HG03565 (cell line): Measurements from ENCODE around the gene SCFD2.
A peak's percentile ranks its signal among the peaks of the same experiment; 100 is the strongest.

Experiments used
- ATAC-seq: cut with Tn5 transposase; IDR thresholded peaks from one replicate; pipeline ENCODE4 v1.9.1; 2021; ENCODE audit warnings: mild to moderate bottlenecking, moderate library complexity; ENCODE audit not compliant: unreplicated experiment

SCFD2 gene

DNA sequence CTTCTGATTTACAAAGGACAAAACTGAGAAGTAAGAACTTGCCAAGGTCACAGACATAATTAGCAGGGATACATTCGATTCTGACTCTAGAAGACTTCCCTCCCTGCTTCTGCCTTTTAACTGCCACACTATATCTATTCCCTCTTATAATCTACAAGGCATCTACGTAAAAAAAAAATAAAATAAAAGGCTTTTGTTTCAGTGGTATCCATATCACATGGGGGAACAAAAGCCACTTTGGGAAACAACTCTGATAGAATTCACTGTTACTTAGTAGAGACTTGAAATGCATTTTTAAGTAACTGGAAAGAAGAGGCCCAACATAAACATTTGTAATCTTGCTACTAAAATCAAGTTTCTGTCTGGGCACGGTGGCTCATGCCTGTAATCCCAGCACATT lies 247.2 kb downstream of the SCFD2 start:
- ATAC-seq: no peak

DNA sequence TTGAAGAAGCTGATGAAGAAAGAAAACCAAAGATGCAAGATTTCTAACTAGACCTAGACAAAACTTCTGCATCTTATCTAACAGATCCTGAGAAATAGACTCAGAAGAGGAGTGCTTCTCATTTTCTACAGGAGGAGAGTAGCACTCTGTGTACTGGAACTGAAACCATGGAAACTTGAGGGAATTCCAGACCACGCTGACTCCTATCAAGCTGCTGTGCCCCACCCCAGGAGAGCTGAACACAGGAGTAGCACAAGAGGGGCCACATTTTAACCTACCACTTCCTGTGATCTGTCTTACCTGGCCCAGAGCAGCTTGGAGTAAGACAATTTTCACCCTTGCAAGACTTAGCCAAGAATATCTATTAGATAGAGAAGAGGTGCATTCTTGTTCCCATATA lies 248.9 kb downstream of the SCFD2 start:
- ATAC-seq: no peak

DNA sequence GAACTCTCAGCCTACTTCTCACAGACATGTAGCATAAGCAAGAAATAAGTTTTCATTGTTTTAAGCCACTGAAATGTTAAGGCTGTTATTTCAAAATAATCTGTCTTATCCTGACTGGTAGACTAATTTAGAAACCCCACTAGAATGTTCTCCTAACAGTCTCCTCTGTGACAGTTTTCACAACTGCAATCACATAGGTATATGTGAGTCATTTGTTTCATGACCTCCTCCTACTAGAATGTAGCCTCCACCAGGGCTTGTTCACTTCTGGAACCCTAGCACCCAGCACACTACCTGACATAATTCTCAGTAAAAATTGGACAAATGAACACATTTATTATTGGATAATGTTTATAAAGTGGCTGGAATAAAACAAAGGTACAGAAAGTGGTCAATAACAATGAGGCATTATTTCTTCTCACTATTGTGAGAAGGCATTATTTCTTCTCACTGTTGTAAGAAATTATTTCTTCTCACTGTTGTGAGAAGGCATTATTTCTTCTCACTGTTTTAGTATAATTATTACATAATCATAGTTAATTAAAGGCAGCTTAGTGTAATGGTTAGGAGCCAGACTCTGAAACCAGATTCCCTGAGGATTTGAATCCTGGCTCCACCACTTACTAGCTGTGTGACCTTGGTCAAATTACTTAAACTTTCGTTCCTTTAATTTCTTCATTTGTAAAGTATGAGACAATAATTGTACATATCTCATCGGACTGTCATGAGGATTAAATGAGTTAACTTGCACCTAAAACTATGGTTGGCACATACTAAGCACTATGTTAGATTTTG lies 252.2 kb downstream of the SCFD2 start:
- peak; percentile 70 for ATAC-seq

DNA sequence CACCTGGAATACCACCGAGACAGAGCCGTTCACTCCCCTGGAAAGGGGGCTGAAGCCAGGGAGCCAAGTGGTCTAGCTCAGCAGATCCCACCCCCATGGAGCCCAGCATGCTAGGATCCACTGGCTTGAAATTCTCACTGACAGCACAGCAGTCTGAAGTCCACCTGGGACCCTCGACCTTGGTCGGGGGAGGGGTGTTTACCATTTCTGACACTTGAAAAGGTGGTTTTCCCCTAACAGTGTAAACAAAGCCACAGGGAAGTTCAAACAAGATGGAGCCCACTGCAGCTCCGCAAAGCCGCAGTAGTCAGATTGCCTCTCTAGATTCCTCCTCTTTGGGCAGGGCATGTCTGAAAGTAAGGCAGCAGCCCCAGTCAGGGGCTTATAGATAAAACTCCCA lies 260.5 kb downstream of the SCFD2 start:
- ATAC-seq: no peak

DNA sequence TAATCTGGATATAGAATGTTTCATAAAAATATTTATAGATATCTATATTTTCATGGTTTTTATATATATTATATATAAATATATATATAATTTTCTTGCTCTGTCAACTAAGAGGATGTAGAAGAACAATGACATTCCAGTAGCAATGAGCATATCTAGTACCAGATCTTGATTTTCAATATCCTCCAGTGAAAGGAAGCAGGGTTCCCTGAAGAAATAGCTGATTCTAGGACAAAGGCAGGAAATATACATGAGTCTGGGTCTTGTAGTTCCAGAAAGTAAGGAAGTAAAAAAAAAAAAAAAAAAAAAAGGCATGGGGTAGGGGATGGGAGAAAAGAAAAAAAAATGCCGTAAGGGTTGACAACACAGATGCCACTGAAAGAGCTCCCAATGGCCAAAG lies 262.4 kb downstream of the SCFD2 start:
- ATAC-seq: no peak

DNA sequence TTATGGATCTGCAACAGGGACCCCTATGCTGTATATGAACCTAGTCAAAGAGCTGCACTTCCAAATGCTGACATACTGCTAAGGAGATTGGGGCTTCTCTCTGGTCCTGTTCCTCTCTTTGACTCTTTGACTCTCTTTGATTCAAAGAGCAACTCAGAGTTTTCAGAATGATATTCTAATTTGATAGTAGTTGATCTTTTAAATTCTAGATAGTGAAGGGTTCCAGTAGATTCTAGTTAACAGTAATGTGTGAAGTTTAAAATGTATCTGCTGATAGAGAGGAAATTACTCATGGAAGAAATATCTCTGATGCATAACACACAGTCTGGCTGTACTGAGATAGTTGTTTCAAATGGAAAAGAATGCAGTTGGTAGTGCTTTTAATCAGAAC lies 264.7 kb downstream of the SCFD2 start:
- no peak for ATAC-seq

DNA sequence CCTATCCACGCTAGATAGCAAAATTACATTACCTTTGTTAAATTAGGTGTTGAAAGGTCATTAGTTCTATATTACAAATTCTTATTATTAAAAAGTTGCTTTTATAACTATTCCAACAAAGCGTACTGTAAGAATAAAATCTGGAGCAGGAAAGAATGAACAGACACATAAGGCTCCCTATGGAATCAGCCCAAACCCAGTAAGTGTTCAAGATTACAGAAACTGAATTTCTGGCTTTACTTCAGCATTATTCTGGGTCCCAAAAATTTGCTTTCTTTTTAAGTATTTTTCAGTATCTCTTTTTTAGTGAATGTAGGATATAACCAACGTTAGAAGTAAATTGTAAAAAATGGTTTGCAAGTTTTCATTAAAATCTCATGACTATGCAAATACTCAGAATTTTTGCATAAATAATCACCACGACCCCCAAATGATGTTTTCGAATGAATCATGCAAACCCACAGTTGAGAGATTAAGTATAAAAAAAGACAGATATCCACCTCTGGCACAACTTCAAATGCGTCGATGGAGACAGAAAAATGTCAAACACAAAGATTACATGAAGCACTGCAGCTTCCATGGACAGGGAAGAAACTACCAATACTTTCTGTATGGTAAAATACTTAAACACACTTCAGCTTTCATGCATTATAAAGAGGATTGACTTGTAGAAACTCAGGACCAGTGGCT lies 265.2 kb downstream of the SCFD2 start:
- no peak for ATAC-seq

DNA sequence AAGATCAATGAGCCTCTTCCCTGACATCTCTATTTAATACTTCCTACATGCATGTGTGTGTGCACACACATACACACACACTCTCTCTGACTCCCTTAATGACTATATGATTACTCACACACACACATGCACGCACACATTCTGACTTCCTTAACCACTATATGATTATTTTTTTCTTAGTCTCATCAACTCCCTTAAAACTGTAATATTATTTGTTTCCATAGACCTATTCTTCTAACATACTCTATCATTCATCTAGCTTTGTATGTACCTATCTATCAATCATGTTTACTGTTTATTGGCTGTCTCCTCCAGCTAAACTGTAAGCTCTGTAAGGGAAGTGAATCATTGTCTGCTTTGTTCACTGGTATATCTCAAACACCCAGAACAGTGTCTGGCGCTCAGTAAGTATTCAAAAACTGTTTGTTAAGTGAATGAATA lies 267.2 kb downstream of the SCFD2 start:
- no peak for ATAC-seq

DNA sequence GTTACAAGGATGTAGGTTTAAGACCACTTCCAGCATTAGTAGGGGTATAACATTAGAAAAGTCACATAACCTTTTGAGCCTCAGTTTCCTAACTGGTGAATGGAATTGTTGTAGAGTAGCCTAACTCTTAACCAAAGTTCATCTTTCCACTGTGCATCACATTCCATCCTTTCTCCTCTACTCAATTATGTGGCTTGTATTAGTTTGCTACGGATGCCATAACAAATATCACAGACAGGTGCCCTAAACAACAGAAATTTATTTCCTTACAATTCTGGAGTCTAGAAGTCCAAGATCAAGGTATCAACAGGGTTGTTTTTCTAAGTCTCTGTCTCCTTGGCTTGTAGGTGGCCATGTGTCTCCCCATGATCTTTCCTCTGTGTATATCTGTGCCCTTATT lies 271.8 kb downstream of the SCFD2 start:
- no peak for ATAC-seq

DNA sequence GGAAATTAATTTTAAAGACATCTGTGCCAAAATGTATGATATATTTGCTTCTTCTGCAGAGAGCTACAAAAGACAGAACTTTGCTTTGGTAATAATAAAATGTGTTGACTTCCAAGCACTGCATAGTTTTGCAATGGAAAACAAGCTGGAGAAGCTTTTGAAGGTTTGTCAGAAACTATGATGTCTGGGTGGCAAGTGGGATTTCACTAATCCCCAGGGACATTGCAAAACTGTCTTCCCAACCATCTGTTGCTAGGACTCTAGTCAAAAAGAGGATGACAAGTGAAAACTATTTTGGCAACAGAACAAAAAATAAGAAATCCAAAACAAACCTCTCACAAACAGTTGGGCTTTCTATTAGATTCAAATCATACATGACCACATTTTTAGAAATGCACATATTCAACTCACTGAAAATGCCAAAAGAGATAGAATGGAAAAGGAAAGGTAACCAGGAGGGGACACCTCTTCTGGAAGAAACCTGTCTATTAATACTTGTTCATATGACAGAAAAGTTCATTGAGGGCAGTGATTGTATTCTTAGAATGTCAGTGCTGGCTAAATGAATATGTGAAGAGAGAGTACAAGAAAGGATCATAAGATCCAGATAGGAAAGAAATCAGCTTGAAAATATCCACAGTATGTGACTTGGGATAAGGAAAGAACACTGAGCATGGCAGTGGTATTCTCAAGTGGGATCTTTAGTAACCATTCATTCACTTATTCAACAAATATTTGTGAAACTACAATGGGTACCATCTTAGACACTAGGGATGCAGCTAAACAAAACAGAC lies 275.7 kb downstream of the SCFD2 start:
- ATAC-seq: no peak

DNA sequence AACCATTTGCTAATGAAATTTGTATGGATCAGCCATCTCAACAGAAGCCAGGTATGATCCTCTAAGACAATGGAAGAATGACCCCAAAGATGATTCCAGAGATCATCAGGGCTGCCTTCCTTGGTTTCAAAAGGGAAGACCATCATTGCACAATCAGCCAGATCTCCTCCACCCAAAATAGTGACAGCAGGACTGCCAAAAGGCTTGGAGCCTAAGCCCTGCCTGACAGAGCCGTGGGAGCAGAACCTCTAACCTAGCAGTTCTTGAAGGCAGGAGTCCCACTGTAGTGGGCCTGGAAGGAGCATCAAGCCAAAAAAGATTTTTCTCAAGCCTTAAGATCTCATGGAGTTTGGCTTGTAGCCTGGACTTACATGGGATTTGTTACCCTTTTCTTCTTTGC lies 277.7 kb downstream of the SCFD2 start:
- no peak for ATAC-seq

DNA sequence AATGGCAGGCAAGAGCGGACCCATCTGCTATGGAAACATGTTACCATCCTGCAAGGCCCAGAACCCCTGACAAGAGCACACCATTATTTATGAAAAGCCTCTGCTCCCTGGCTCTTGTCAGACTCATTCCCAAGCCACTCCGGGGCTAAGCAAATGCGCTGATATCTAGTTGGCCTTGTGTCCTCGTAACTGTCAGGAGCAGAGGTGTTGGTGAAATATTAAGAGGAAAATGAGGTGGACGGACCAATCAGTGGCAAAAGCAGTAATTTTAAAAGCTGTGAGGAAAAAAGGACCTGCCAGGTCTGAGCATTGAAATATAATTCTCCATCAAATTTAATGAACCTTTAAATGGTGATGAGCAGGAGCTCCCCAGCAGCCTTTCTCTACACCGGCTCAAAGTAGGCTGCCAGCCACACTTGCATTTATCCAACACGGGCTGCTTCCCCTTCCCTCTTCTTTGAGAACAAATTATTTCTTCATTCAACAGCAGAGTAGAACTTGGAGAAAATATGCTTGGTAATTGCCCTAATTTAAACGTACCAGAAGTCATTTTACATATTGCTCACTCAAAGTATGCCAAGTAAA lies 289.4 kb downstream of the SCFD2 start:
- no peak for ATAC-seq

DNA sequence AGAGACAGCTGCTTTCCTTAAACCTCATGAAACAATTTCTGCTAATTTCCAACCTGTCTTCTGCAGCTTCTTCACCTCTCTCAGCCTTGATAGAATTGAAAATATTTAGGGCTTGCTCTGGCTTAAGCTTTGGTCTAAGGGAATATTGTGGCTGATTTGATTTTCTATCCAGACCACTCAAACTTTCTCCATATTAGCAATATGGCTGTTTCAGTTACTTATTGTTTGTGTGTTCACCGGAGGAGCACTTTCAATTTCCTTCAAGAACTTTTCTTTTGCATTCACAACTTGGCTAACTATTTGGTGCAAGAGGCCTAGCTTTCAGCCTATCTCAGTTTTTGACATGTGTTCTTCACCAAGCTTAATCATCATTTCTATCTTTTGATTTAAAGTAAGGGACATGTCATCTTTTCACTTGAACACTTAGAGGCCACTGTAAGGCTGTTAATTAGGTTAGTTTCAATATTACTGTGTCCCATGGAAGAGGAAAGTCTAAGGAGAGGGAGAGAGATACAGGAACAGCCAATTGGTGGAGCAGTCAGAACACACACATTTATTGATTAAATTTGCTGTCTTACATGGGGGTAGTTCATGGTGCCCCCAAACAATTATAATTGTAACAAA lies 290.6 kb downstream of the SCFD2 start:
- ATAC-seq: no peak

DNA sequence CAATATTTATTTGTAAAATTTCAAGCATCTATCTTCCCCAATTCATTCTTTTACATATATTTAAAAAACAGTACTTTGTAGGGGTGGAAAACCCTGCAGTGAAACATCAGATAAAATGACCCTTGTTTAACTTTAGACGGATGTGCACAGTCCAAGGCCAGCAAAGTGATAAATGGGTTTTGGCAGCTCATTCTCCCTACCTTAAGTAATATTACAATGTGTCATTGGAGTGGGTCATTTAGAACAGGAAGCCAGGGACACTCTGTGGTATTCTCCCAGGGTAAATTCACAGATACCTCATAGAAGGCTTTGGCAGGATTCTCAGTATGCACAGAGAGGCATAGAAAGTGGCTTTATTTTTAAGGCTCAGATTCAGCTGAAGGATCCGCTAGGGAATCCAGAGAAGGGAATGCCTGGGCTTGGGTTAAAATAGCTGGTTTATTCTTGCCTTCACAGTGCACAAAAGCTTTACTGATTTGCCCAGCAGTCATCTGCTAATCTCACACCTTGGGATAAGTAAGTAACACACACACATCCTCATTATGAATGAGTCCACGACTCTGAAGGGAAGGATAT lies 297.0 kb downstream of the SCFD2 start:
- no peak for ATAC-seq

DNA sequence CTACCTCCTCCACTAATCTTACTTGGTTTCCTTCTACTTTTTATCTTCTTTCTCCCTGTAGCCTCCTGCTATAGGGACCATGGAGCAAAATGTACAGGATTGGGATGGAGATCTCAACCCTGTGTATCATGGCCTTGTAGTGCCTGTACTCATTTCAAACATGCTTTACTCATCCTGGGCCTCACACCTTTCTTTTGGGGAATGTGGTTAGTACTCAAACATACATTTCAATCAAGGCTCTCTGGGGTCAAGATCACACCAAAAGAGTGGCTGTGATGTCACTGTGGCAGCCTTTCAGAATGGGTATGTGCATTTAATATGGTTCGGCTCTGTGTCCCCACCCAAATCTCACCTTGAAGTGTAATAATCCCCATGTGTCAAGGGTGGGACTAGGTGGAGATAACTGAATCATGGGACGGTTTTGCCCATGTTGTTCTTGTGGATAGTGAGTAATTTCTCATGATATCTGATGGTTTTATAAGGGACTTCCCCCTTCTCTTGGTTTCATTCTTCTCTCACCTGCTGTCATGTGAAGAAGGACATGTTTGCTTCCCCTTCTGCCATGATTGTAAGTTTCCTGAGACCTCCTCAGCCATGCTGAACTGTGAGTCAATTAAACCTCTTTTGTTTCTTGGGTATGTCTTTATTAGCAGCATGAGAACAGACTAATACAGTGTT lies 298.6 kb downstream of the SCFD2 start:
- ATAC-seq: no peak

DNA sequence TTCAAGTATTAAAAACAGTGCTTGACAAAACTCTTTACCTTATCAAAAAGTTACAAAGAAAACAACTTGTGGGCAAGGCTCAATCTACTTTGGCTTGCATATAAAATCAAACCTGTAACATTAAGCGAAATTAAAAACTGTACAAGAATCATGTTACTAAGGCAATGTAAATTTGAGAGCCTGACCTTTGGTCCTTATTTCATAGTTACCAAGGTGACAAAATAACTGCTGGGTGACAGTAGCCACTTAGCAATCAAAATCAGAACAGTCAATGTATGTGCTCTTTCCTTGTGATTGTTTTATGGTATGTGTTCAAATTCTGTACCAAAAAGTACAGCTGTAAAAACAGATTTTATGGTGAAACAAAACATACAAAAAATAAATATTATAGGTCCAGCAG lies 299.7 kb downstream of the SCFD2 start:
- no peak for ATAC-seq

DNA sequence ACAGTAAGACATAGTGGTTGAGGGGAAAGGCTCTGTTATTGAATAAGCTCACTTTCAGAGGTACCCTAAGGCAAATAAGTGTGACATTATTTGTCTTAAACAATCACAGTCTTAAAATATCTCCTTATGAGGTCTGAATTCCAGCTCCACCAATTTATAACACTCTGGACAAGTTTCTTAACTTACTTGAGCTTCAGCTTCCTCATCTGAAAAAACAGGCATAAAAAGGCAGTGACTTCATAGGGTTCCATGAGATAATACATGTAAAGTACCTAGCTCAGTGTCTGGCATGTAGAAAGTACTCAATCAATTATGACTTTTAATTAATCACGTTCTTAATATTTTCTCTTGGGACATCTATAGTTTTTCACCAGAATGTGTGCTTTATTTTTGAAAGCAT lies 301.3 kb downstream of the SCFD2 start:
- ATAC-seq: no peak

DNA sequence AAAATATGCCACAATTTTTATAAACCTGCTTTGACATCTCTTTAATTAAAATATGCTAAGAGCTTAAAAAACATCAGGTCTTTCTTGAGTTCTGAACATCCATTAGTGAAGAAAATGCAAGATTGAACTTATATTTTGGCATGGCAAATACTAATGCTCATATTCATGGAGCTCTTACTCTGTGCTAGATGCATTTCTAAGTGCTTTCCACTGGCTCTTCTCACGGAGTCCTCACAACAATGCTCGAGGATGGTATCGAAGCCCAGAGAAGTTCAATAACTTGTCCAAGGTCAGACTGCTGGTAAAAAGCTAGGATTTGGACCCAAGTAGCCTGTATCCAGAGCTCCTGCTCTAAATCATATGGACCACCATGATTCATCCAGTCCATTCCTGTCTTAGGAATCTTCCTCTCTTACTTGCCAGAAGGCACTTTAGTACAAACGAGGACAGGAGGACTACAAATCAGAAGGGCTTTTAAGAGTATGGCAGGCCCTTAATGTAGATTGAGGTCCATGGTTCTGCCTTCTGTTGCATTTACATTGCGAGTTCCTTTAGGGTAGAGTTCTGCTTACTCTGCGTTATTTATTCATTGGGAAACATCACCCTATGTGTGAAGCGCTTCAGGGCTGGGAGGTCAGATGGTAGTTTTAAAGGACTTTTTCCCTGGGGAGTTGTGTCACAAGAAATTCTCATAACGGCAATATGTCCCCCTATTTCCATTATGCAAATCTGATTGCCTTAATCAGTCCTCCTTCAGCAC lies 304.6 kb downstream of the SCFD2 start:
- no peak for ATAC-seq

DNA sequence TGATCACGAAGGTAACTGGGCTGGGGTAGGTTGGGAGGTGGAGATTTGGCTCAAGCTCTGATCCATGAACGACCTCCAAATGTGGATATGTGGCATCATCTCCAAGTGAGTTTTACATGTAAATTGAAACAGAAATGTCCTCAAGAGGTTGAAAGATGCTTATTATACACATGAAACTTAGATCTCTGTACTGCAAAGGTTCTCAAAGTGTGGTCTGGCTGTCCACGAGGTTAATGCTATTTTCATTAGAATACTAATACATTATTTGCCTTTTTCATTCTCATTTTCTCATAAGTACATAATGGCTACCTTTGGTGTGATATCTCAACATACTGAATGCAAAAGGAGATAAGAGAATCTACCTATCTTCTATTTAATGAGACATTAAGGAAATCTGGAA lies 305.6 kb downstream of the SCFD2 start:
- ATAC-seq: no peak
